Measurements from ENCODE around the gene ZNF260.
A peak's percentile ranks its signal among the peaks of the same experiment; 100 is the strongest.
"Not testable (repeated sequence)": the region's sequence is repeated elsewhere in the genome, so short reads cannot be mapped to it uniquely, and the experiment has no call there.

ZNF260 gene

DNA sequence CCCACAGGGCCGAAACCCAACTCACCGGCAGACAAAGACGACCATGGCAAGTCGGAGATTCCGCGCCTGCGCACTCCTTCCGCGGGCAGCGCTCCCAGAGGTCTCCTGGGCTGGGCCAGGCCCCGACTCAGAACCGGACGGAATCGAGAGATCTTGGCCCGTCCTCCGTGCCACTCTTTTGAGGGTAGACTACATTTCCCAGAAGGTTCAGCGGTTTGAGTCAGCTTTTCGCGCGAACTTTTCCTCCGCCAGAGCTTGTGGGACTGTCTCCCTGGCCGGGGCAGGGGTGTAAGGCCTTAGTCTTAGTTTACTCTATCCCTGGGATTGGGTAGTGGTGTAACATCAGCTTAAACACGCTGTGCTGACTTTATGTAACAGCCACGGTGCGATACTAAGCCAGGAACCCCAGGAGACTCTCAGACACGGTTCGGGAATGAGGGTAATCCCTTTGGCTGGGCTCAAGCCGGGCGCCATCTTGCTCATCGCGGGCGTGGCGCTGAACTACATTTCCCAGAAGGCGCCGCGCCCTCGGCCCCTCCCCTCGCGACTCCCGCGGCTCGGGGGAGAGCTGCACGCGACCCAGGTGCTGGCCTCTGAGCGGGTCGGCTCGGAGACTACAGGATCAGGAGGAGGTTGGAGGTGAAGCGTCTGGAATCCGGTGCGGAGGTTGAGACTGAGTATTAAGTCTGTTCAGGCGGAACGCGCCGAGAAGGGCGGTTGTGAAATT is at the start of gene ZNF260:
Gene ZNF260, minus strand, starts transcription at position 78 of the 727 bp plus-strand sequence. CDS start 13,033 bp downstream, outside the sequence.
- peak; percentile 94 for DNase-seq (ENCODE audit: low read depth)

DNA sequence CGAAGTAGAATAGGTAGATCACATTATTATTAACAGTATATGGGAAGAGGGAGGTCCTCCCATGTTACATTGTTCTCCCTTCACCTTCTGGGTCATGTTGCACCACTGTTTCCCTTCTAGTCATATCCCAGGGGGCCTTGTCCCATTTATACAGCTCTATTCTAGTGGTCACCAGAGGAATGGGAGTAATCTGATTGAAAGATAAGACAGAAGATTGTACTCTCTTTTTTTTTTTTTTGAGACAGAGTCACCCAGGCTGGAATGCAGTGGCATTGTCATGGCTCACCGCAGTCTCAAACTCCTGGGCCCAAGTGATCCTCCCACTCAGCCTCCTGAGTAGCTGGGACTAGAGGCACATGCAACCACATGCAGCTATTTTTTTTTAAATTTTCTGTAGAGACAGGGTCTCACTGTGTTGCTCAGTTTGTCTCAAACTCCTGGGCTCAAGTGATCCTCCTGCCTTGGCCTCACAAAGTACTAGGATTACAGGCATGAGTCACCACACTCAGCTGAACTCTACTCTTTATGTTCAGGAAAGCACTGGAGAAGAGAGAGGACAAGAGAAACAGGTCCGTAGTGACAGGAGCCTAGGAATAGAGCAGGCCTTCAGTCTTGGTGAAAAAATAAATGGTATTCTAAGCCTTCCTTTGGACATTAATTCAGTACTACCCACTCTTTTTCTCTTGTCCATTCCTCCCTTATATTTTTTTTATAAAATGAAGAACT is 49.4 kb upstream of the ZNF260 start:
- no peak for DNase-seq (ENCODE audit: low read depth)

DNA sequence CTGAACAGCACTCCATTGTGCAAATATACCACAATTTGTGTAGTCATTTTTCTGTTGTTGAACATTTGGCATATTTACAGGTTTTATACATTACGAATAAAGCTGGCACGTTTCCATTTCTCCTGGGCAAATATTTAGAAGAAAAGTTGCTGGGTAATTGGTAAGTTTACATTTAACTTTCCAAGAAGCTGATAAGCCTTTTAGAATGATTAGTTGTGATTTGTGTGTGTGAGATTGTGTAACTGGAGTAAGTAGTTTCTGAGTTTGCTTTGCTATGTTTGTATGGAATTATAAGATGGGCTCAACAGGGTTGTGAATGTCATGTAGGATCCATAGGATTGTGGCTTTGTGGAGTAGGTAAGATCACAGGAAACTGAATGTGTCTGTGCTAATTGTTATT is 46.7 kb upstream of the ZNF260 start:
- DNase-seq (ENCODE audit: low read depth): no peak

DNA sequence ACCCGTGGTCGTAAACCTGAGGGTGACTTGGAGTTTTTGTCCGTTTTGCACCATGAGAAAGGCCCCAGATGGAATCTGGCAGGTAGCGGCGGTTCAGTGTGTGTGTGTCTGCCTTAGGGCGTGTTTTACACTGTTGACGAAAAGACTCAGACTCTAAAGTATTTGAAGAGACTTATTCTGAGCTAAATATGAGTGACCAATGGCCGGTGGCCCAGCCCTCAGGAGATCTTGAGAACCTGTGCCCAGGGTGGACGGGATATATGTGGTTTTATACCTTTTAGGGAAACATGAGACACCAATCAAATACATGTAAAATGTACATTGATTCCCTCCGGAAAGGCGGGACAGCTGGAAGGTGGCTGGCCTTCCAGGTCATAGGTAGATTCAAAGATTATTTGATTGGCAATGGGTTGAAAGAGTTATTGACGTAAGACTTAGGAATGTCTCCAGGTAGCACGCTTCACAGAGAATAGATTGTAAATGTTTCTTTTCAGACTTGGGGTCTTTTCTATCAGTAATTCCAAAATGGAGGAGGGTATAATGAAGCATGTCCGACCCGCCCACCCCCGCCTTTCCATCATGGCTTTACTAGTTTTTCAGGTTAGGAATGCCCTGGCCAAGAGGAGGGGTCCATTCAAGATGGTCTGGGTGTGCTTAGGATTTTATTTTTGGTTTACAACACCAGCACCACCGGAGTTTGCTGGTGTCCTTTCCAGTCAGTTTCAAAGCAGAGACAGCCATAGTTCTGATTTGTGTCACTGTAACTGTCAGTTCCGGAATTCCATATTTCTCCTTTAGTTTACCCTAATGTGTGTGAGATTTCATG is 46.0 kb upstream of the ZNF260 start:
- DNase-seq (ENCODE audit: low read depth): no peak

DNA sequence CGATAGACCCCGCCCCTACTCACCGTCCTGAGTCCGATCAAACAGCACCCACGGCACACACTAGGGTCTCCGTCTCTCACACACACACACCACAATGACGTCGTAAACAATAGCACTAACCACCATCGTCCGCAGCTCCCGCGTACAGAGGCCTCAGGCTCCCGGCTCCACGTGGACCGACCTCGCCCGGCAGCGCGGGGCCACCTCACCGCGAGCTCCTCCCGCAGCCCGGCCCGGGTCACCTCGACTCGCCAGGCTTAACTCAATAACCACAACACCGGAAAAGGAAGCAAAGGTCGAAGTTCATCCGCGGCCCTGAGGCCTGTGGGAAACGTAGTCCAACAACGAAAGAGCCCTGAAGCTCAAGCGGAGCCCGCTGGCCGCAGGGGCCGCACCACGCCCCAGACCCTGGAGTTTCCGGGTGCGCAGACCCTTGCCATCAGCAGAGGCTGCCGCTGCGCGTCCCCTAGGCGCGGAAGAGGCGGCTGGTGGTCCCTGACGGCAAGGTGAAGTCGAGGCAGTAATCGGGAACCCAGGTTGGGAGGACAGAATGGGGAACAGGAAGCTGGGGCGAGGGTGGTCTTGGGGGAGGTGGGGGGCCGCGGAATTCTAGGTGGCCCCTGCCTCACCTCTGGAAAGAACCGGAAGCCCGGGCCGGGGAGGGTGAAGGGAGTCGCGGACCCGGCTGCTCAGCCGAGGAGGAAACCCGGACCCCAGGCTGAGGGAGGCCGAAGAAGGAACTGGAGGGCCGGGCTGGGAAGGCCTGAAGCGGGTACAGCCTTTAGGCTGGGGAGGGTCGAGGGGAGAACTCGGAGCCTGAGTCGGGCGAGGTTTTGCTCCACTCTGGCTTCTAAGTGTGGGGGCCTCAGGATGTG is 45.2 kb upstream of the ZNF260 start, which contains the start of gene ZNF529:
Gene ZNF529, minus strand, starts transcription at position 273 of the 875 bp plus-strand sequence. CDS start 946 bp downstream, outside the sequence.
- DNase-seq (ENCODE audit: low read depth): peak; percentile 77

DNA sequence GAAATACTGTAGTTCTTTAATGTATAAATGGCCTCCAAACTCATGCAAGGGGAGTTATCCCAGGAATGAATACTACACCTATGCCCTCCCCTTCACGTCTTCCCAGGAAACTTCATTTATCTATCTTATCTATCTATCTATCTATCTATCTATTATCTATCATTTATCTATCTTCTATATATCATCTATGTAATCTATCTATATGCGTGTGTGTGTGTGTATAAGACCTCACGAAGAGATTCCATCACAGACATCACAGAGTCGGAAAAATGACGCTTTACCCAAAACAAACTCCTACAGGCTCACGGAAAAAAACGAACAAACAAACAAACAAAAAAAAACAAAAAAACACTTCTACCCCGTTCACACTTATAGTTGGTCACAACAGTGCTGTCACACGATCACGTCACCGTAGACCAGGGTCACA is 44.5 kb upstream of the ZNF260 start:
- no peak for DNase-seq (ENCODE audit: low read depth)

DNA sequence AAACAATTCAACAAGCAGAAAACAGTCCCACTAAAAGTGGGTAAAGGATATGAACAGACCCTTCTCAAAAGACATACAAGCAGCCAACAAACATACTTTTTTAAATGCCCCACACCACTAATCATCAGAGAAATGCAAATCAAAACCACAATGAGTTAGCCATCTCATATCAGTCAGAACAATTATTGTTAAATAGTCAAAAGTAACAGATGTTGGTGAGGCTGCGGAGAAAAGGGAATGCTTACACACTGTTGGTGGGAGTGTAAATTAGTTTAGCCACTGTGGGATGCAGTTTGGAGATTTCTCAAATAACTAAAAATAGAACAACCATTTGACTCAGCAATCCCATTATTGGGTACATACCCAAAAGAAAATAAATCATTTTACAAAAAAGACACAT is 36.3 kb upstream of the ZNF260 start:
- no peak for DNase-seq (ENCODE audit: low read depth)

DNA sequence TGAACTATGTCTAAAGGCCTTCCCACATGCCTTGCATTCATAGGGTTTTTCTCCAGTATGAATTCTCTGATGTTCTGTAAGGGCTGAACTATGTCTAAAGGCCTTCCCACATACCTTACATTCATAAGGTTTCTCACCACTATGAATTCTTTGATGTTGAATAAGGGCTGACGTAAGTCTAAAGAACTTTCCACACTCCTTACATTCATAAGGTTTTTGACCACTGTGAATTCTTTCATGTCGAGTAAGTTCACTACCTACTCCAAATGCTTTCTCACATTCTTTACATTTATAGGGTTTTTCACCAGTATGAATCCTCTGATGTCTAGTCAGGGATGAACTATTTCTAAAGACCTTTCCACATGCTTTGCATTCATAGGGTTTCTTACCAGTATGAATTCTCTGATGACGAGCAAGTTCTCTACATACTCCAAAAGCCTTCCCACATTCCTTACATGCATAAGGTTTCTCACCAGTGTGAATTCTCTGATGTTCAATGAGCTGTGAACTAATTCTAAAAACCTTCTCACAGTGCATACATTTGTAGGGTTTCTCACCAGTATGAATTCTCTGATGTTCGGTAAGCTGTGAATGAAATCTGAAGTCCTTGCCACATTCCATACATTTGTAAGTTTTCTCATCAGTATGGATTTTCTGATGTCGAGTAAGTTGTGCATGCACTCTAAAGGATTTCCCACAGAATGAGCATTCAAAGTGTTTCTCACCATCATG is 19.1 kb upstream of the ZNF260 start:
- DNase-seq (ENCODE audit: low read depth): no peak

DNA sequence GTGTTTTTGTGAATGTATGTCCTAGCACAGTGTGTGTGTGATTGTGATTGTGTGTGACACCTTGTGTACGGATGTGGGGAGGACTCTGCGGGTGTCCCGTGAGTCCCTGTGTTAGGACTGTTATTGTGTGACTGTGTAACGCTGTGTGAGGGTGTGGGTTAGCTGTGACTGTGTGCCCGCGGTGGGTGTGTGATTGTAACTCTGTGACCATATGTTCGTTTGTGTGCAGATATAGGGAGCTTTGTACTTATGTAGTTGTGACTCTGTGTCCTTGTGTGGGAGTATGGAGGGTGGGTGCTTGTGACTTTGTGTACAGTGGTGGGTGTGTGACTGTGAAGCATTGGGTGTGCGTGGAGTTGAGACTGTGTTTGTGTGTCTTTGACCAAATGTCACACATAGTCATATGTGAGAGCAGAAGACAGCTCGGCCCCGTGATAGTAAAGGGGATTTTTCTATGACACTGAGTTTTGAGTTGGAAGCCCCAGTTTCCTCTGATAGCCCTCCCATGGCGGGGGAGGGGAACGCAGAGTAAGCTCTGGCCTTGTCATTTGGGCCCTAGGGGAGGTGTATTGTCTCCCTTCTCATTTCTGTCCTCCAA is 949 bp upstream of the ZNF260 start:
- peak; percentile 1 for DNase-seq (ENCODE audit: low read depth)

DNA sequence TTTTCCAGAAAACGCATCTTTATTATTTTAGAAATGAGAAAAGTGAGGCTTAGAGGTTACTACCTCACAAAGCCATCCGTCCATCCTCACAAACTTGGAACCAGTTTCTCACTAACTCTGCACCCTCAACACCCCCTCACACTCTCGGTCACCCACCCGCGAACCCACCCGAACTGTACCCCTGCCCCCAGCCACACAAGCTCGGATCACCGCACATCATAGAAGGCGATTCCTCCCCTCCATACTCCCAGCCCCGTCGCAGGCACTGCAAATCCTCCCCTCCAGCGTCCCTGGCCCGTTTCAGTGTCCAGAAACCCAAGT is 238 bp downstream of the ZNF260 start:
- no peak for DNase-seq (ENCODE audit: low read depth)

DNA sequence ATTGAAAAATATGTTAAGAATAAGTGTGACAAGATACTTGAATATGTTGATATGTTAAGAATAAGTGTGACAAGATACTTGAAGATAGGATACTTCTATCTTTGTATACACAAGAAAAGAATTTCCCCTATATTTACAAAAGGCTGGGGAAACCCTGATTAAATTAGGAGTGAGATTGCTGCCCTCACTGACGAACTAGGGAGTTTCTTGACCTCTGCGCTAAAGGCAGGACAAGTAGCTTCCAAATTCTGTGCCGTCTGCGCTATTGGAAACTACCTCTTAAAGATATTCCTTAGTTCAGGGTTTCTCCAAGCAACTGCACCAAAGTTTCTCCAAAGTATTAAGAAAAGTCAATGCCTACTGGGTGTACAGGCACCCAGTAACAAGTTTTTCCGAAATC is 730 bp downstream of the ZNF260 start:
- no peak for DNase-seq (ENCODE audit: low read depth)

DNA sequence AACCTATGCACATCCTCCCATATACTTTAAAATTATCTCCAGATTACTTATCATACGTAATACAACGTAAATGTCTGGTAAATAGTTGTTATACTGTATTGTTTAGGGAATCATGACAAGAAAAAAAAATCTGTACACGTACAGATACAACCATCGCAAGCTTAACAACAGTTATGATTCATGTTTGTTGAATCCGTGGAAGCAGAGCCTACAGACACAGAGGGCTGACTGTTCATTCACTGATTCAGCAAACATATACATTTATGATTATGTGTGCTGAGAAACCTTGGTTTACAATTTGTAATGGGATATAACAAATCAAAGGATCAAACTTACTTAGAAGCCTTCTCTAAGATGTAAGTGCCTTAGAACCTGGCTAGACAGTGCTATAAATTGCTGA is 1.5 kb downstream of the ZNF260 start:
- DNase-seq (ENCODE audit: low read depth): no peak

DNA sequence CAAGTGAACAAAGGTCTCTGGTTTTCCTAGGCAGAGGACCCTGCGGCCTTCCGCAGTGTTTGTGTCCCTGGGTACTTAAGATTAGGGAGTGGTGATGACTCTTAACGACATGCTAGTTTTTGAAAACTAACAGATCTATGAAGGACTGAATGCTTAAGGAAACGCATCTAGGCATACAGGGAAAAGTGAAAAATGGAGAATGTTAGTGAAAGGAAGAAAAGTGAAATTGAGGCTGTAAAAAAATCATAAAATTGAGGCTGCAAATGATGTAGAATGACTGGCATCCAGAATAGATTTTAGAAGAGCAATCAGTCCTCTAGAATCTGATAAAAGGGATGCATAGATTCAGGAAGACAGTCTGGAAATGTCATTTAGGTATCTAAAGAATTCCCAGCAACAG is 3.5 kb downstream of the ZNF260 start:
- no peak for DNase-seq (ENCODE audit: low read depth)

DNA sequence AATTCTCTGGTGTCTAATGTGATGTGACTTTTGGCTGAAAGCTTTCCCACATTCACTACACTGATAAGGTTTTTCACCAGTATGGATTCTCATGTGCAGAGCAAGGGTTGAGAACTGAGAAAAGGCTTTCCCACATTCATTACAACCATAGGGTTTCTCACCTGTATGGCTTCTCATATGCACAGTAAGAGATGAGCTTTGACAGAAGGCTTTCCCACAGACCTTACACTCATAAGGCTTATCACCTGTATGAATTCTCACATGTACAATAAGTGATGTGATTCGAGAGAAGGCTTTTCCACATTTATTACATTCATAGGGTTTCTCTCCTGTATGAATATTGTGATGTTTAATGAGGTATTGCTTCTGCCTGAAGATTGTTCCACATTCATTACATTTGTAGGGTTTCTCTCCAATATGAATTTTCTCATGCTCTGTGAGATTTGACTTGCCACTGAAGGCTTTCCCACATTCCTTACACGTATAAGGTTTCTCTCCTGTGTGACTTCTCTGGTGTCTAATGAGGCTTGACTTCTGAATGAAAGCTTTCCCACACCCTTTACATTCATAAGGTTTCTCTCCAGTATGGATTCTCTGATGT is 14.0 kb downstream of the ZNF260 start:
- no peak for DNase-seq (ENCODE audit: low read depth)

DNA sequence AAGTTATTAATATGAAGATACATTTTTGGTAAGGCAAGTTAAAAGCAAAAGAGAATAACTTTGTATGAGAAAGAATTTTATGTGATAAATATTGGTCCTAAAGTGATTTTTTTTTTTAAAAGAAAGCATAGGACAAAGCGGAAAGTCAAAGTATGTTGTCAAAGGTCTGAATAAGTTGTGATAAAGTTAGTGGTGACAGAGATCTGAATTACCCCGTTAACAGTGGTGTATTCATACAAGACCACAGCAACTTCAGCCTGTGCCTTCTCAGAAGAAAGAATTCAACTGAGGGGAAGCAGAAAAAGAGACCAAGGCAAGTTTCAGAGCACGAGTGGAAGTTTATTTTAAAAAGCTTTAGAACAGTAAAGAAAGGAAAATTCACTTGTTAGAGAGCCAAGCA is 19.7 kb downstream of the ZNF260 start:
- no peak for DNase-seq (ENCODE audit: low read depth)

DNA sequence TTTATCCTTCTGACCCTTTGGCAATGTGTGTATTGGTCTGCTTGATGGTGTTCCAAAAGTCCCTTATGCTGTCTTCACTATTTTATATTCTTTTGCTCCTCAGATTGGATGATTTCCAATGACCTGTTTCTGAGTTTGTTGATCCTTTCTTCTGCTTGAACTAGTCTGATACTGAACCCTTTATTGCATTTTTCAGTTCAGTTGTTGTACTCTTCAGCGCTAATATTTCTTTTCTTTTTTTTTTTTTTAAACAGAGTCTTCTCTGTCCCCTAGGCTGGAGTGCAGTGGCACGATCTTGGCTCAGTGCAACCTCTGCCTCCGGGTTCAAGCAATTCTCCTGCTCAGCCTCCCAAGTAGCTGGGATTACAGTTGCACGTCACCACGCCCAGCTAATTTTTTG is 26.1 kb downstream of the ZNF260 start:
- no peak for DNase-seq (ENCODE audit: low read depth)

DNA sequence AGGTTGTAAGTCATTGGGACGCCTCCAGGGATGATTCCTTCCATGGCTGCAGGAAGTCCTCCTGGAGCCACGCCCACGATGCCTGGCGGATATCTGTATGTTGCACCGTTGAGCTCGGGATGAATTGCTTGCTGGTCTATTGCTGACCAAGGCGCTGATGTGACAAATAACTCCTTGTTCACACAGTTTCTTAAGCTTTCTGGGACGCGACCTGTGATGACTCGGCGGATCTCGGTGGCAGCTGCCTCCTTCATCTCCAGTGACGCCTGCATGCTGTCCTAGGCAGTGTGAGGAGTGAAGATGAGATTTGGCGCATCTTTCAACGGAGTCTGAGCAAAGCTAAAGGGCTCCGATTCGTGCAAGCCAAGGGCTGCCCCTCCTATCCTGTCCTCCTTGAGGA is 31.1 kb downstream of the ZNF260 start:
- no peak for DNase-seq (ENCODE audit: low read depth)

DNA sequence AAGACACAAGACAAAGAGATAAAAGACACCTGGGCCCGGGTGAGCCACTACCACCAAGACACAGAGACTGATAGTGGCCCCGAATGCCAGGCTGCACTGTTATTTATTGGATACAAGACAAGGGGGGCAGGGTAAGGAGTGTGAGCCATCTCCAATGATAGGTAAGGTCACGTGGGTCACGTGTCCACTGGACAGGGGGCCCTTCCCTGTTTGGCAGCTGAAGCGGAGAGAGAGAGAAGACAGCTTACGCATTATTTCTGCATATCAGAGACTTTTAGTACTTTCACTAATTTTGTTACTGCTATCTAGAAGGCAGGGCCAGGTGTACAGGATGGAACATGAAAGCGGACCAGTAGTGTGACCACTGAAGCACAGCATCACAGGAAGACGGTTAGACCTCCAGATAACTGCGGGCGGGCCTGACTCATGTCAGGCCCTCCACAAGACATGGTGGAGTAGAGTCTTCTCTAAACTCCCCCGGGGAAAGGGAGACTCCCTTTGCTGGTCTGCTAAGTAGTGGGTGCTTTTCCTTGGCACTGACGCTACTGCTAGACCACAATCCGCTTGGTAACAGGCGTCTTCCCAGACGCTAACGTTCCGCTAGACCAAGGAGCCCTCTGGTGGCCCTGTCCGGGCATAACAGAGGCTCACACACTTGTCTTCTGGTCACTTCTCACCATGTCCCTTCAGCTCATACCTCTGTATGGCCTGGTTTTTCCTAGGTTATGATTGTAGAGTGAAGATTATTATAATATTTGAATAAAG is 35.2 kb downstream of the ZNF260 start:
- DNase-seq (ENCODE audit: low read depth): not testable (repeated sequence)

DNA sequence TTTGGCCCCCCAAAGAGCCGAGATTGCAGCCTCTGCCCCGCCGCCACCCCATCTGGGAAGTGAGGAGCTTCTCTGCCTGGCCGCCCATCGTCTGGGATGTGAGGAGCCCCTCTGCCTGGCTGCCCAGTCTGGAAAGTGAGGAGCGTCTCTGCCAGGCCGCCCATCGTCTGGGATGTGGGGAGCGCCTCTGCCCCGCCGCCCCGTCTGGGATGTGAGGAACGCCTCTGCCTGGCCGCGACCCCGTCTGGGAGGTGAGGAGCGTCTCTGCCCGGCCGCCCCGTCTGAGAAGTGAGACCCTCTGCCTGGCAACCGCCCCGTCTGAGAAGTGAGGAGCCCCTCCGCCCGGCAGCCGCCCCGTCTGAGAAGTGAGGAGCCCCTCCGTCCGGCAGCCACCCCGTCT is 37.2 kb downstream of the ZNF260 start:
- not testable (repeated sequence) for DNase-seq (ENCODE audit: low read depth)
